Heart left ventricle (tissue), 13 donors: ENCODE data around the gene SEC14L1.

Experiments
- POLR2A ChIP-seq, 2 donors: fragments of 450-650 bp; IDR thresholded peaks; one replicate each; pipeline ENCODE4 v1.6.1; 2017; ENCODE audit warnings: antibody characterized with exemption in 2 of 2, mild to moderate bottlenecking in 2 of 2, moderate library complexity in 2 of 2
- TF ChIP-seq, protein P1 (sequence below), 12 donors: fragments of 200-600 bp; sonication (generic) in 4 of 12; IDR thresholded peaks; one replicate each; pipeline versions ENCODE4 v1.5.0 to v1.8.0; 2018 to 2022; ENCODE audit warnings: antibody characterized with exemption in 12 of 12, mild to moderate bottlenecking in 5 of 12
- donor health status: ischemic (EF 13 %, LVEDD 7.1; RV severe dilation, severe dysfunction).
- donor health status: DM: no; HTN: yes; CAD: no.
- donor health status: DM: no; HTN: no; CAD: no.
- donor health status: ischemic (EF 25% LVEDD 6.9; RV normal size, moderate dysfunction).
- donor health status: ischemic (EF 25% LVEDD 5.7; RV mildly dilated, moderate dysfunction).
- donor health status: ischemic (EF 35%, LVEDD 5.7; RV mildly dilated, moderate dysfunction).
- donor health status: nonischemic (EF 11% LVEDD 7.7; RV severe dilation, severe dysfunction).
- donor health status: DM: yes; HTN: yes; CAD: no.
- donor health status: PGD.
- donor health status: ischemic (EF 29% LVEDD 5.4; RV normal size, mild dysfunction).
- donor health status: nonischemic (EF 23%, LVEDD 6.1; RV moderate dilation, normal function).

DNA sequence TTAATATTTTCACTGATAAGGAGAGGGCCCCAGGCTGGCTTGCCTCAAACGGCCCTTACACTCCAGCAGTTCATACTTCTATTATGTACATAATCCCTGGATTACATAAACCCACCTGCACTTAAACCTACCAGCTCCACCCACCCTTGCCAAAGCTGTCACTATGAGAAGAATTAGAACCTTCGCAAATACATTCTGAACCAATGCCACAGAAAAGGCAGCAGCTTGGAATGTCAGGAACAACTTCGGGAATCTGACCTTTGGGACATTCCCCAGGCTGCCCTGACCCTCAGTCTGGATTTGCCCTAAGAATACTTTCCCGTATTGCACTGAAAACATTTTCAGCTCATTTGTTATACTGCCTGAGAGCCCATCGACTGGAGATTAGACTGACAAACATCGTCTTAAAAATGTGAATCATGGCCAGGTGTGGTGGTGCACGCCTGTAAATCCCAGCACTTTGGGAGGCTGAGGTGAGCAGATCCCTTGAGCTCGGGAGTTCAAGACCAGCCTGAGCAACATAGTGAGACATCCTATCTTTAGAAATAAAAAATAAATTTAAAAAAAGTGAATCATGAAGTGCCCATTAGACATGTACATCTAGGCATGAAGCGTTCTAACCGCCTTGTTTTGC lies 21.0 kb upstream of the SEC14L1 start:
- TF ChIP-seq POLR2A (IDR thresholded peaks at IDR 0.05), result no peak
- TF ChIP-seq, protein P1, sequence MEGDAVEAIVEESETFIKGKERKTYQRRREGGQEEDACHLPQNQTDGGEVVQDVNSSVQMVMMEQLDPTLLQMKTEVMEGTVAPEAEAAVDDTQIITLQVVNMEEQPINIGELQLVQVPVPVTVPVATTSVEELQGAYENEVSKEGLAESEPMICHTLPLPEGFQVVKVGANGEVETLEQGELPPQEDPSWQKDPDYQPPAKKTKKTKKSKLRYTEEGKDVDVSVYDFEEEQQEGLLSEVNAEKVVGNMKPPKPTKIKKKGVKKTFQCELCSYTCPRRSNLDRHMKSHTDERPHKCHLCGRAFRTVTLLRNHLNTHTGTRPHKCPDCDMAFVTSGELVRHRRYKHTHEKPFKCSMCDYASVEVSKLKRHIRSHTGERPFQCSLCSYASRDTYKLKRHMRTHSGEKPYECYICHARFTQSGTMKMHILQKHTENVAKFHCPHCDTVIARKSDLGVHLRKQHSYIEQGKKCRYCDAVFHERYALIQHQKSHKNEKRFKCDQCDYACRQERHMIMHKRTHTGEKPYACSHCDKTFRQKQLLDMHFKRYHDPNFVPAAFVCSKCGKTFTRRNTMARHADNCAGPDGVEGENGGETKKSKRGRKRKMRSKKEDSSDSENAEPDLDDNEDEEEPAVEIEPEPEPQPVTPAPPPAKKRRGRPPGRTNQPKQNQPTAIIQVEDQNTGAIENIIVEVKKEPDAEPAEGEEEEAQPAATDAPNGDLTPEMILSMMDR (IDR thresholded peaks at IDR 0.05), result no peak
